Type B pancreatic cell (in vitro differentiated cells): ENCODE data around the gene CDK2AP2. TPM values are rescaled to one million over a fixed set of nuclear protein-coding genes. Genes with fewer than 3 reads are reported as not detected.

ENCODE experiments used
- DNase-seq: peaks from one replicate; pipeline ENCODE4 v3.0.0; 2021; ENCODE audit warnings: mixed read lengths; ENCODE audit not compliant: unreplicated experiment; ENCODE audit errors: extremely low spot score
- H3K27ac Mint-ChIP-seq: 2 replicates; pipeline ENCODE4 v1.8.0; 2021; ENCODE audit warnings: mild to moderate bottlenecking, mixed read lengths
- H3K27me3 Mint-ChIP-seq: 2 replicates; pipeline ENCODE4 v1.8.0; 2021; ENCODE audit warnings: mixed read lengths
- H3K36me3 Mint-ChIP-seq: 2 replicates; pipeline ENCODE4 v1.8.0; 2021; ENCODE audit warnings: mixed read lengths
- H3K4me1 Mint-ChIP-seq: one replicate; pipeline ENCODE4 v1.8.0; 2021; ENCODE audit warnings: mixed read lengths; ENCODE audit not compliant: unreplicated experiment
- H3K4me3 Mint-ChIP-seq: 2 replicates; pipeline ENCODE4 v1.8.0; 2021; ENCODE audit warnings: mild to moderate bottlenecking, mixed read lengths
- H3K9me3 Mint-ChIP-seq: 2 replicates; pipeline ENCODE4 v1.8.0; 2021; ENCODE audit warnings: mixed read lengths
- total RNA-seq: library from RNA; stranded (reverse); gene quantifications from 2 replicates; pipeline ENCODE4 v1.2.1, GENCODE V29; 2021; ENCODE audit warnings: low replicate concordance
- TF ChIP-seq, protein P1 (sequence below): fragments of 200-600 bp; sonication (generic); conservative IDR thresholded peaks from 2 replicates; pipeline ENCODE4 v1.5.0; 2021; ENCODE audit warnings: antibody characterized with exemption, mild to moderate bottlenecking

Gene CDK2AP2
- total RNA-seq, 1 donor from 2014 or later: 34.9 TPM

DNA sequence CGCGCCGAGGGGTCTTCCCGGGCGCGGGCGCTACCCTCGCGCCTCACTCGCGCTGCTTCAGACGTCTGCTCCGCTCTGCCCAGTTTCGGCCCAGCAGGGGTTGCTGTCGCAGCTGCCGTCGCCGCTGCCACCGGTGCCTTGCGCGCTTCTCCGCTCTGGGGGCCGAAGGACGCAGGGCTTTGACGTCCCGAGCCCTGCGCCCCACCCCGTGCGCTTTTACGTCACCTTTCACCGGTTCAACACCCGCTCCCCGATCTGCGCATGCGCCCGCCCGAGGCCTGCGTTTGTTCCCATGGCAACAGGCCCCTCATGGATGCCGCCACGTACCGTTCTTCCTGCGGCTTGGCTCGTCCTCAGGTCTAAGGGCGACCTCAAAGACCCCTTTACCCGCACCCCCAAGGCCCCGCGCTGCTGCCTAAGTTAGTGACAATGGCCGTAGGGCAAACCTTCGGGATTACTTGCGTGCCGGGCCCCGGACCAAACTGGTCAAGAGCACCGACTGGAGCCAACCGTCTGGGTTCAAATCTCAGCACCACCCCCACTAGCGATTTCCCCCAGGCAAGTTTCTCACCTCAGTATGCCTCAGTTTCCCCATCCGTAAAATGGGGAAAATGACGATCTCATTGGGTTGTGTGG is 642 bp upstream of the CDK2AP2 start:
- Mint-ChIP-seq H3K27ac (peak overlapping the region; percentile 98), H3K4me1 (peaks cover 22% of the 10 kb centered on the region), H3K4me3 (peak overlapping the region; percentile 93), H3K27me3 (peaks cover 21% of the 10 kb centered on the region), H3K9me3 (no peaks in the 10 kb centered on the region), H3K36me3 (no peaks in the 10 kb centered on the region)
- peak; percentile 99 for DNase-seq
- TF ChIP-seq, protein P1, sequence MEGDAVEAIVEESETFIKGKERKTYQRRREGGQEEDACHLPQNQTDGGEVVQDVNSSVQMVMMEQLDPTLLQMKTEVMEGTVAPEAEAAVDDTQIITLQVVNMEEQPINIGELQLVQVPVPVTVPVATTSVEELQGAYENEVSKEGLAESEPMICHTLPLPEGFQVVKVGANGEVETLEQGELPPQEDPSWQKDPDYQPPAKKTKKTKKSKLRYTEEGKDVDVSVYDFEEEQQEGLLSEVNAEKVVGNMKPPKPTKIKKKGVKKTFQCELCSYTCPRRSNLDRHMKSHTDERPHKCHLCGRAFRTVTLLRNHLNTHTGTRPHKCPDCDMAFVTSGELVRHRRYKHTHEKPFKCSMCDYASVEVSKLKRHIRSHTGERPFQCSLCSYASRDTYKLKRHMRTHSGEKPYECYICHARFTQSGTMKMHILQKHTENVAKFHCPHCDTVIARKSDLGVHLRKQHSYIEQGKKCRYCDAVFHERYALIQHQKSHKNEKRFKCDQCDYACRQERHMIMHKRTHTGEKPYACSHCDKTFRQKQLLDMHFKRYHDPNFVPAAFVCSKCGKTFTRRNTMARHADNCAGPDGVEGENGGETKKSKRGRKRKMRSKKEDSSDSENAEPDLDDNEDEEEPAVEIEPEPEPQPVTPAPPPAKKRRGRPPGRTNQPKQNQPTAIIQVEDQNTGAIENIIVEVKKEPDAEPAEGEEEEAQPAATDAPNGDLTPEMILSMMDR: no peak

DNA sequence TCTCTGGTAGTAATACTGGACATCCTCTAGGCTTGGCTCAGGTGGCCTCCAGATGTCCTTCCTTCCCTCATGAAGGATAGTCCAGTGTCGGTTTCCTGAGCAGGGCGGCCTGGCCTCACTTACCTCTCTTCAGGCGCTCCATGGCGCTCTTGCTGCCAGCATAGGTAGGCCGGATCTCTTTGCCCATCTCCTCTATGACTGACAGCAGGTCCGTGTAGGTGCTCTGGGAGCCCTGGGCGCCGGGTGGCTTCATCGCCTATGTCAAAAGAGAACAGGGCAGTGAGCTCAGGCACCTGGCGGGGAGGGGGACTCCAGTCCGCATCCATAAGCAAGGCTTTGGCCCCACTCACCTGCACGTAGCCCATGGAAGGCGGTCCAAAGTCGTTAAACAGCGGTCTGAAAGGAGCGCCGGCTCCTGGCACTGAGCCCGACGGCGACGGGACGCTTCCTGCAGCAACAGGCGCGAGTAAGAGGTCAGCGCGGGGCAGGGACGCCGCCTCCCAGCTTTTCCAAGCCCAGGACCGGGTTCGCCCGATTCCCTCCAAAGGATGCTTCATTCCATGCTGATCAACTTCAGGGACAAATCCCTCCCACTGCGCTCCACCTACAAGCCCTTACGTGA is 609 bp downstream of the CDK2AP2 start:
- Mint-ChIP-seq H3K27me3 (peaks cover 20% of the 10 kb centered on the region), H3K27ac (peak overlapping the region; percentile 98), H3K4me1 (peaks cover 28% of the 10 kb centered on the region), H3K36me3 (no peaks in the 10 kb centered on the region), H3K9me3 (no peaks in the 10 kb centered on the region), H3K4me3 (peak overlapping the region; percentile 93)
- DNase-seq: no peak
- TF ChIP-seq, protein P1: no peak

- Mint-ChIP-seq H3K4me1 (peaks cover 28% of the 10 kb centered on the region), H3K36me3 (no peaks in the 10 kb centered on the region), H3K27ac (peak overlapping the region; percentile 98)
Observed at GRCh38 chr11:67506426-67507051, 1.4 kb downstream of the CDK2AP2 start.

DNA sequence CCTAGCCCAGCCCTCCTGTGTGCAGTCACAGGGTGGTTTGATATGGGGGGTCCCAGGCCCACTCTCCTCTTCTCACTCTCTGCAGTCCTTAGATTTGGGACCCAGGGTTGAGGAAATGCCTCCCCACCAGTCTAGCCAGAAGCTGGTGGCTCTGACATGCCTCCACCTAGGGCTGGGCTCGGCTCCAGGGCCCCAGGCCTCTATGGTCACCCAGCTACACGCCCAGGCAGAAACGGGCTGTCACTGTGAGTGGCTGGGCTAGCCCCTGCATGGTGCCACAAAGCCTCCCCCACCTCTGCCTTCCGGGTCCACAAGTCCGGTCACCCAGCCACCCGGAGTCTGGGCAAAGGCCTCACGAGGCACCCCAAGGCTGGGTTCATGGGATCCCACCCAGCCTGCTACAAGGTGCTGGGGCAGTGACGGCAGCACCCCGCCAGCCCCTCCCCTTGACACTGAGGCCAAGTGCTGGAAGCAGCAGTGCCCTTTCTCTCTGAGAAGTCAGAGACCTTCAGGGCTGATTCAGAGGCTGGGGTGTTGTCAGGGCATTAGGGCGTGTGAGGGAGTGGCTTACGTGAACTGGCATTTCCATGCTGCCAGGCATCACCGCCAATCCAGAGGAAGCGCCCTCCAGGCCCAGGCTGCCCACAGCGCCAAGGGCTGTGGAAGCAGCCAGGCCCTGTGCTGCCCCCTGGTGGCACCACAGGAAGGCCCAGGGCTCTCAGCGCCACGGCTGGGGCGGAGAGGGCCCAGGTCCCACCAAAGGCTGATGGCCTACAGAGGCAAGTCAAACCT is 2.2 kb downstream of the CDK2AP2 start:
- Mint-ChIP-seq H3K27me3 (peaks cover 14% of the 10 kb centered on the region), H3K27ac (peak overlapping the region; percentile 98), H3K4me3 (peak overlapping the region; percentile 93), H3K9me3 (no peaks in the 10 kb centered on the region), H3K36me3 (peaks cover 3% of the 10 kb centered on the region), H3K4me1 (peaks cover 28% of the 10 kb centered on the region)
- peak; percentile 88 for DNase-seq
- TF ChIP-seq, protein P1: peak; percentile 97

More at GRCh38 chr11:67506426-67507051, 1.4 kb downstream of the CDK2AP2 start:
- Mint-ChIP-seq H3K4me3 (peak overlapping the region; percentile 93), H3K27me3 (peaks cover 20% of the 10 kb centered on the region), H3K9me3 (no peaks in the 10 kb centered on the region)
- TF ChIP-seq, protein P1: peak; percentile 11
- DNase-seq: no peak

- Mint-ChIP-seq H3K36me3 (peaks cover 8% of the 10 kb centered on the region), H3K4me1 (peaks cover 28% of the 10 kb centered on the region), H3K9me3 (no peaks in the 10 kb centered on the region), H3K27ac (peak within 1 kb of the TSS; percentile 98), H3K4me3 (peak within 1 kb of the TSS; percentile 93), H3K27me3 (peaks cover 8% of the 10 kb centered on the region)
- DNase-seq: no peak
- TF ChIP-seq, protein P1: no peak
Observed at GRCh38 chr11:67504950-67505581, 2.9 kb downstream of the CDK2AP2 start, which contains the start of gene PITPNM1. TSS of gene PITPNM1 (minus strand) at chr11:67505363. CDS start at chr11:67504180, 1,183 bp downstream.
